Measurements from ENCODE around the gene TDRD6. TPM values are rescaled to one million over a fixed set of nuclear protein-coding genes. Genes with fewer than 3 reads are reported as not detected.
"Not testable (repeated sequence)": the region's sequence is repeated elsewhere in the genome, so short reads cannot be mapped to it uniquely, and the experiment has no call there.

TDRD6 gene
- total RNA-seq, 1 experiment from 2014 or later, result not detected

DNA sequence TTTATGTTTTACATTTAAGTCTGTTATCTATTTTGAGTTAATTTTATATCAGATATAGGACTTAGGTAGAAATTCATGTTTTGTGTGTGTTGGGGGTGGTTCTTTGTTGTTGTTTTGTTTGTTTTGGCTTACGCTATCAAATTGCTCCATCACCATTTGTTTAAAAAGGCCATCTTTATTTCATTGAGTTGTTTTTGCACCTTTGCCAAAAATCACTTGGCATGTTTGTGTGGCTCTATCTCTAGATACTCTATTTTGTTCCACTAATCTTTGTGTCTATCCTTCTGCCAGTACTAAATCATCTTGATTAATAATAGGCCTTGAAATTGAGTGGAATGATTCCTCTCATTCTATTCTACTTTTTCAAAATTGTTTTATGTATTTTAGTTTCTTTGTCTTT, 42.4 kb upstream of the TDRD6 start:
- Histone ChIP-seq H3K27me3 (ENCODE audit: control insufficient read depth, insufficient read depth, low read length) (no peaks in the 10 kb centered on the region), H3K27ac (ENCODE audit: low read length) (no peak overlapping the region), H3K4me3 (ENCODE audit: low read depth in 2 of 2, low read length in 2 of 2) (no peak overlapping the region), H3K4me1 (ENCODE audit: control insufficient read depth, insufficient read depth, low read length) (no peaks in the 10 kb centered on the region), H3K36me3 (ENCODE audit: control insufficient read depth, insufficient read depth, low read length) (no peaks in the 10 kb centered on the region; the same call in 1 of the 2 replicates), H3K9me3 (ENCODE audit: control insufficient read depth, insufficient read depth, low read depth, low read length) (no peaks in the 10 kb centered on the region; the same call in 1 of the 2 replicates)
- no peak for DNase-seq (ENCODE audit: low read depth, low spot score)
- ChIA-PET CTCF (no interaction called here), POLR2A (no interaction called here)
- no TSS peak for BruUV-seq (replicated peaks)
- in situ Hi-C loops (cut with HindIII; ENCODE audit: low pct_unique_long_range_greater_than_20kb, low sequenced_read_pairs) (no loop called here), intact Hi-C loops (cut with micrococcal nuclease; ENCODE audit: unreplicated experiment) (no loop called here)
- no peak for TF ChIP-seq TCF7L2 (IDR thresholded peaks at IDR 0.05; ENCODE audit: low read depth, low read length)
- no peak for TF ChIP-seq SIN3A (IDR thresholded peaks at IDR 0.05; ENCODE audit: borderline replicate concordance, insufficient read depth, low read depth, low read length)
- ATAC-seq, result no peak

DNA sequence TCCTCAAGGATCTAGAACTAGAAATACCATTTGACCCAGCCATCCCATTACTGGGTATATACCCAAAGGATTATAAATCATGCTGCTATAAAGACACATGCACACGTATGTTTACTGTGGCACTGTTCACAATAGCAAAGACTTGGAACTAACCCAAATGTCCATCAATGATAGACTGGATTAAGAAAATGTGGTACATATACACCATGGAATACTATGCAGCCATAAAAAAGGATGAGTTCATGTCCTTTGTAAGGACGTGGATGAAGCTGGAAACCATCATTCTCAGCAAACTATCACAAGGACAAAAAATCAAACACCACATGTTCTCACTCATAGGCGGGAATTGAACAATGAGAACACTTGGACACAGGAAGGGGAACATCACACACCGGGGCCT, 39.6 kb upstream of the TDRD6 start:
- ATAC-seq; DNase-seq (ENCODE audit: low read depth, low spot score); H3K27me3 ChIP-seq (ENCODE audit: control insufficient read depth, insufficient read depth, low read length); intact Hi-C loops (cut with micrococcal nuclease; ENCODE audit: unreplicated experiment); H3K9me3 ChIP-seq (ENCODE audit: control insufficient read depth, insufficient read depth, low read depth, low read length); H3K27ac ChIP-seq (ENCODE audit: low read length); CTCF ChIA-PET; H3K4me1 ChIP-seq (ENCODE audit: control insufficient read depth, insufficient read depth, low read length); H3K36me3 ChIP-seq (ENCODE audit: control insufficient read depth, insufficient read depth, low read length); H3K4me3 ChIP-seq (ENCODE audit: low read depth in 2 of 2, low read length in 2 of 2); in situ Hi-C loops (cut with HindIII; ENCODE audit: low pct_unique_long_range_greater_than_20kb, low sequenced_read_pairs); BruUV-seq (replicated peaks); POLR2A ChIA-PET: not testable (repeated sequence)

DNA sequence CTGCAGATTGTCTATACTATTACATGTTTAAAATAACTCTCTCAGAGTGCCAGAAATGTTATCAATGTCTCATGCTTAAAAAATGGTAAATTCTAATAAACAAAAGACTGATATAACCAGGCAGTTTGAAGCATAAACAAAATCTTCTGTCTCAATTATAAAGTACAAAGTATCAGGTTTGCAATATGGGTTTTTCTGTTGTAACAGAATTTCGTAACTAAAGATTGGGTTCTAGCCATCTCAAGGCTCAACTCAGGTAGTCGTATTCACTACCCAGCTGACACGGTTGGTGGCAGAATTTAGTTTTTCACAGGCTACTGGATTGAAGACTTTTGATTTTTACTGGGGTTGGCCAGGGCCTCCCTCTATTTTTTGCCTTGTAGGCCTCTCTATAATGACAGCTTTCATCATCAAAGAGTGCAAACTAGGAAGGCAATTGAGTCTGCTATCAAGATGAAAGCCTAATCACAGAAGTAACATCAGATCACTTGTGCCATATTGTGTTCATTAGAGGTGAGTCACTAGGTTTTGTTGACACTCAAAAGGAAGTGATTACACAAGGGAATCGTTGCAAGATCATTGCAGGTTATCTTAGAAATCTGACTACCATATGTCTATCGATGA, 38.7 kb upstream of the TDRD6 start:
- ChIA-PET CTCF (no interaction called here), POLR2A (no interaction called here)
- intact Hi-C loops (cut with micrococcal nuclease; ENCODE audit: unreplicated experiment), result no loop called here
- no TSS peak for BruUV-seq (replicated peaks)
- Histone ChIP-seq H3K36me3 (ENCODE audit: control insufficient read depth, insufficient read depth, low read length) (no peaks in the 10 kb centered on the region), H3K4me1 (ENCODE audit: control insufficient read depth, insufficient read depth, low read length) (peaks cover 9% of the 10 kb centered on the region), H3K27ac (ENCODE audit: low read length) (no peak overlapping the region), H3K27me3 (ENCODE audit: control insufficient read depth, insufficient read depth, low read length) (peaks cover 12% of the 10 kb centered on the region), H3K4me3 (ENCODE audit: low read depth in 2 of 2, low read length in 2 of 2) (no peak overlapping the region), H3K9me3 (ENCODE audit: control insufficient read depth, insufficient read depth, low read depth, low read length) (no peaks in the 10 kb centered on the region; the same call in 1 of the 2 replicates)
- TF ChIP-seq, protein P1, sequence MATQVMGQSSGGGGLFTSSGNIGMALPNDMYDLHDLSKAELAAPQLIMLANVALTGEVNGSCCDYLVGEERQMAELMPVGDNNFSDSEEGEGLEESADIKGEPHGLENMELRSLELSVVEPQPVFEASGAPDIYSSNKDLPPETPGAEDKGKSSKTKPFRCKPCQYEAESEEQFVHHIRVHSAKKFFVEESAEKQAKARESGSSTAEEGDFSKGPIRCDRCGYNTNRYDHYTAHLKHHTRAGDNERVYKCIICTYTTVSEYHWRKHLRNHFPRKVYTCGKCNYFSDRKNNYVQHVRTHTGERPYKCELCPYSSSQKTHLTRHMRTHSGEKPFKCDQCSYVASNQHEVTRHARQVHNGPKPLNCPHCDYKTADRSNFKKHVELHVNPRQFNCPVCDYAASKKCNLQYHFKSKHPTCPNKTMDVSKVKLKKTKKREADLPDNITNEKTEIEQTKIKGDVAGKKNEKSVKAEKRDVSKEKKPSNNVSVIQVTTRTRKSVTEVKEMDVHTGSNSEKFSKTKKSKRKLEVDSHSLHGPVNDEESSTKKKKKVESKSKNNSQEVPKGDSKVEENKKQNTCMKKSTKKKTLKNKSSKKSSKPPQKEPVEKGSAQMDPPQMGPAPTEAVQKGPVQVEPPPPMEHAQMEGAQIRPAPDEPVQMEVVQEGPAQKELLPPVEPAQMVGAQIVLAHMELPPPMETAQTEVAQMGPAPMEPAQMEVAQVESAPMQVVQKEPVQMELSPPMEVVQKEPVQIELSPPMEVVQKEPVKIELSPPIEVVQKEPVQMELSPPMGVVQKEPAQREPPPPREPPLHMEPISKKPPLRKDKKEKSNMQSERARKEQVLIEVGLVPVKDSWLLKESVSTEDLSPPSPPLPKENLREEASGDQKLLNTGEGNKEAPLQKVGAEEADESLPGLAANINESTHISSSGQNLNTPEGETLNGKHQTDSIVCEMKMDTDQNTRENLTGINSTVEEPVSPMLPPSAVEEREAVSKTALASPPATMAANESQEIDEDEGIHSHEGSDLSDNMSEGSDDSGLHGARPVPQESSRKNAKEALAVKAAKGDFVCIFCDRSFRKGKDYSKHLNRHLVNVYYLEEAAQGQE (IDR thresholded peaks at IDR 0.05; ENCODE audit: insufficient read depth in 1 of 2, low read depth in 2 of 2, low read length in 1 of 2), result no peak
- no peak for TF ChIP-seq SIN3A (IDR thresholded peaks at IDR 0.05; ENCODE audit: borderline replicate concordance, insufficient read depth, low read depth, low read length)
- TF ChIP-seq, protein P2, sequence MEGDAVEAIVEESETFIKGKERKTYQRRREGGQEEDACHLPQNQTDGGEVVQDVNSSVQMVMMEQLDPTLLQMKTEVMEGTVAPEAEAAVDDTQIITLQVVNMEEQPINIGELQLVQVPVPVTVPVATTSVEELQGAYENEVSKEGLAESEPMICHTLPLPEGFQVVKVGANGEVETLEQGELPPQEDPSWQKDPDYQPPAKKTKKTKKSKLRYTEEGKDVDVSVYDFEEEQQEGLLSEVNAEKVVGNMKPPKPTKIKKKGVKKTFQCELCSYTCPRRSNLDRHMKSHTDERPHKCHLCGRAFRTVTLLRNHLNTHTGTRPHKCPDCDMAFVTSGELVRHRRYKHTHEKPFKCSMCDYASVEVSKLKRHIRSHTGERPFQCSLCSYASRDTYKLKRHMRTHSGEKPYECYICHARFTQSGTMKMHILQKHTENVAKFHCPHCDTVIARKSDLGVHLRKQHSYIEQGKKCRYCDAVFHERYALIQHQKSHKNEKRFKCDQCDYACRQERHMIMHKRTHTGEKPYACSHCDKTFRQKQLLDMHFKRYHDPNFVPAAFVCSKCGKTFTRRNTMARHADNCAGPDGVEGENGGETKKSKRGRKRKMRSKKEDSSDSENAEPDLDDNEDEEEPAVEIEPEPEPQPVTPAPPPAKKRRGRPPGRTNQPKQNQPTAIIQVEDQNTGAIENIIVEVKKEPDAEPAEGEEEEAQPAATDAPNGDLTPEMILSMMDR (IDR thresholded peaks at IDR 0.05), result no peak
- ATAC-seq (no peak), DNase-seq (ENCODE audit: low read depth, low spot score) (no peak)
- in situ Hi-C loops (cut with HindIII; ENCODE audit: low pct_unique_long_range_greater_than_20kb, low sequenced_read_pairs), result no loop called here

Measured in Panc1 (cell line).